Measurements from ENCODE around the gene CDH8.

GRCh38 chr16:61818850-61819249, 217.4 kb downstream of the CDH8 start:
- TF ChIP-seq CTCF (IDR thresholded peaks at IDR 0.05), result no peak
- TF ChIP-seq POLR2A (IDR thresholded peaks at IDR 0.05), result no peak
